Fibroblast of lung (primary cell): ENCODE measurements around the gene PLCG2. TPM values are rescaled to one million over a fixed set of nuclear protein-coding genes. Genes with fewer than 3 reads are reported as not detected.

ENCODE experiments used
- DNase-seq, 2 donors: peaks; one replicate each; pipeline versions ENCODE4 v3.0.0 to v3.0.0-alpha.2; 2010; ENCODE audit warnings: low read depth in 2 of 2
- H2AFZ ChIP-seq: 2 replicates; pipeline ENCODE4 v1.5.1; 2012; ENCODE audit warnings: low read length, control low read depth, inconsistent platforms
- H3K27ac ChIP-seq: 2 replicates; pipeline ENCODE4 v1.5.1; 2011; ENCODE audit warnings: low read length, control low read depth; ENCODE audit not compliant: insufficient read depth
- H3K27me3 ChIP-seq: 2 replicates; pipeline ENCODE4 v1.5.1; 2011; ENCODE audit warnings: mild to moderate bottlenecking, low read length; ENCODE audit not compliant: control insufficient read depth, insufficient read depth
- H3K36me3 ChIP-seq: 2 replicates; pipeline ENCODE4 v1.5.1; 2011; ENCODE audit warnings: low read length; ENCODE audit not compliant: control insufficient read depth, insufficient read depth
- H3K4me1 ChIP-seq: 2 replicates; pipeline ENCODE4 v1.5.1; 2011; ENCODE audit warnings: low read length; ENCODE audit not compliant: control insufficient read depth, insufficient read depth; ENCODE audit errors: extremely low read depth
- H3K4me2 ChIP-seq: 2 replicates; pipeline ENCODE4 v1.5.1; 2011; ENCODE audit warnings: low read length, control low read depth; ENCODE audit not compliant: insufficient read depth; ENCODE audit errors: extremely low read depth
- H3K4me3 ChIP-seq, 4 experiments: fragments of 200-600 bp in 1 of 4; sonication (generic) in 1 of 4; replicated peaks in 1 of 4; 2 replicates each; pipeline ENCODE4 v1.5.1; 2011 to 2016; ENCODE audit warnings: low read length in 4 of 4, low read depth in 3 of 4, mild to moderate bottlenecking in 3 of 4, control low read depth in 2 of 4, inconsistent platforms in 1 of 4, mixed read lengths in 1 of 4; ENCODE audit not compliant: insufficient read depth in 1 of 4; ENCODE audit errors: control extremely low read depth in 1 of 4
- H3K79me2 ChIP-seq: 2 replicates; pipeline ENCODE4 v1.5.1; 2012; ENCODE audit warnings: mild to moderate bottlenecking, low read length, inconsistent platforms; ENCODE audit not compliant: control insufficient read depth, insufficient read depth
- H3K9ac ChIP-seq: 2 replicates; pipeline ENCODE4 v1.5.1; 2011; ENCODE audit warnings: mild to moderate bottlenecking, low read length, control low read depth; ENCODE audit not compliant: insufficient read depth
- H3K9me3 ChIP-seq: 2 replicates; pipeline ENCODE4 v1.5.1; 2012; ENCODE audit warnings: low read depth, low read length; ENCODE audit not compliant: control insufficient read depth, insufficient read depth
- H4K20me1 ChIP-seq: 2 replicates; pipeline ENCODE4 v1.5.1; 2011; ENCODE audit warnings: low read length; ENCODE audit not compliant: control insufficient read depth, insufficient read depth; ENCODE audit errors: extremely low read depth
- CTCF ChIP-seq, 2 donors: IDR thresholded peaks in 1 of 2; conservative IDR thresholded peaks in 1 of 2; 1 replicate in 1 of 2; 2 replicates in 1 of 2; pipeline ENCODE4 v1.5.1; 2011 to 2012; ENCODE audit warnings: low read length in 2 of 2, control low read depth in 1 of 2, inconsistent platforms in 1 of 2, low read depth in 1 of 2, mild to moderate bottlenecking in 1 of 2
- EZH2 ChIP-seq: IDR thresholded peaks from 2 replicates; pipeline ENCODE4 v1.5.1; 2012; ENCODE audit warnings: low read length, control low read depth, mild to moderate bottlenecking; ENCODE audit errors: missing control alignments
- polyA plus RNA-seq, 2 donors: library from polyadenylated mRNA; depleted of rRNA in 1 of 2; stranded (reverse) in 1 of 2; unstranded in 1 of 2; fragments of >200 nt; gene quantifications; 2 replicates each; pipeline ENCODE4 v1.2.1, GENCODE V29; 2011 to 2012; ENCODE audit warnings: missing spikeins in 1 of 2
- total RNA-seq: library from RNA; depleted of rRNA; stranded (reverse); fragments of >200 nt; gene quantifications from 2 replicates; pipeline ENCODE4 v1.2.1, GENCODE V29; 2014

PLCG2 gene
- total and polyA plus RNA-seq, 2 donors (not counting 1 experiment from before 2014, with no cell fraction given) = 0.53 to 0.66 TPM

GRCh38 chr16:81767987-81768592 is 11.0 kb upstream of the PLCG2 start:
- H3K27me3 ChIP-seq = peaks cover 5% of the 10 kb centered on the region

DNA sequence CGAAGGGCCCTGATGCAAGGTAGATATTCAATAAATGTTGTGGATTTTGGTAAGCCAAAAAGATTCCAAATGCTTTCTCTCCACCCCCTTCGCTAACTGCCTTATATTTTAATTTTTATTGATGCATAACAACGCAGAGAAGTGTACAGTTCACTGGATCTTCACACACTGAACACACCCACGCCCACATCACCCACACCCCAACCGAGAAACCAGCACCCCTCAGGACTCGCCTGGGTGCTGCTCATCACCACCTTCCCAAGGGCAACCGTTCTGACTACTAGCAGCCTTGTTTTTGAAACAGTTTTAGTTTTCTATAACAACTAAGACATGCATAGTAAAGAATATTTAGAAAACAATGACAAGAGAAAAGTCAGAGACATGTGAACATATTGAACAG is 9.1 kb upstream of the PLCG2 start:
- TF ChIP-seq EZH2 (no peak), CTCF (conservative IDR thresholded peaks at IDR 0.05 in 1 of 2, IDR thresholded peaks at IDR 0.05 in 1 of 2; ENCODE audit: low read depth in 1 of 2, low read length in 2 of 2) (no peak)
- Histone ChIP-seq H3K9me3 (no peaks in the 10 kb centered on the region), H4K20me1 (no peaks in the 10 kb centered on the region), H3K4me1 (no peaks in the 10 kb centered on the region), H3K79me2 (no peaks in the 10 kb centered on the region), H3K27ac (no peak overlapping the region), H3K4me2 (no peak overlapping the region), H3K4me3 (no peak overlapping the region), H3K9ac (no peak overlapping the region), H3K36me3 (no peaks in the 10 kb centered on the region), H3K27me3 (peaks cover 7% of the 10 kb centered on the region), H2AFZ (no peak overlapping the region)
- DNase-seq = no peak

More at GRCh38 chr16:81767987-81768592, 11.0 kb upstream of the PLCG2 start:
- no peak for DNase-seq
- Histone ChIP-seq H2AFZ (no peak overlapping the region), H3K4me3 (no peak overlapping the region), H3K9ac (no peak overlapping the region), H3K79me2 (no peaks in the 10 kb centered on the region), H3K4me1 (no peaks in the 10 kb centered on the region), H3K4me2 (no peak overlapping the region), H3K27ac (no peak overlapping the region), H3K9me3 (no peaks in the 10 kb centered on the region), H4K20me1 (no peaks in the 10 kb centered on the region), H3K36me3 (no peaks in the 10 kb centered on the region)
- TF ChIP-seq EZH2 (no peak), CTCF (conservative IDR thresholded peaks at IDR 0.05 in 1 of 2, IDR thresholded peaks at IDR 0.05 in 1 of 2; ENCODE audit: low read depth in 1 of 2, low read length in 2 of 2) (no peak)

GRCh38 chr16:81774348-81774747 is 4.7 kb upstream of the PLCG2 start:
- no peaks in the 10 kb centered on the region for H3K79me2 ChIP-seq
- no peak overlapping the region for H2AFZ ChIP-seq
- no peak overlapping the region for H3K27ac ChIP-seq
- H3K9ac ChIP-seq = no peak overlapping the region
- no peaks in the 10 kb centered on the region for H4K20me1 ChIP-seq
- H3K9me3 ChIP-seq = no peaks in the 10 kb centered on the region
- no peak for TF ChIP-seq EZH2
- no peak for TF ChIP-seq CTCF (conservative IDR thresholded peaks at IDR 0.05 in 1 of 2, IDR thresholded peaks at IDR 0.05 in 1 of 2; ENCODE audit: low read depth in 1 of 2, low read length in 2 of 2)
- H3K27me3 ChIP-seq = peaks cover 10% of the 10 kb centered on the region
- DNase-seq = no peak
- no peaks in the 10 kb centered on the region for H3K36me3 ChIP-seq
- no peak overlapping the region for H3K4me2 ChIP-seq
- H3K4me1 ChIP-seq = no peaks in the 10 kb centered on the region
- H3K4me3 ChIP-seq = no peak overlapping the region
